Measurements from ENCODE around the gene SP4.
"Not testable (repeated sequence)": the region's sequence is repeated elsewhere in the genome, so short reads cannot be mapped to it uniquely, and the experiment has no call there.

- TF ChIP-seq CTCF, EP300 (IDR thresholded peaks at IDR 0.05): not testable (repeated sequence)
Measured at GRCh38 chr7:21532485-21532884, 104.6 kb downstream of the SP4 start.

Measured in ovary (tissue), 3 donors.